Mucosa of rectum (tissue), 2 donors: Measurements from ENCODE around the gene VARS2.

ENCODE experiments used
- H3K27ac ChIP-seq, 2 donors: one replicate each; pipeline ENCODE4 v1.7.0; 2013; ENCODE audit warnings: inconsistent platforms in 2 of 2, low read depth in 2 of 2, low read length in 2 of 2
- H3K27me3 ChIP-seq, 2 donors: one replicate each; pipeline ENCODE4 v1.7.0; 2013; ENCODE audit warnings: low read length in 2 of 2; ENCODE audit not compliant: control insufficient read depth in 2 of 2, insufficient read depth in 2 of 2
- H3K36me3 ChIP-seq, 2 donors: one replicate each; pipeline ENCODE4 v1.7.0; 2013; ENCODE audit warnings: low read length in 2 of 2; ENCODE audit not compliant: control insufficient read depth in 2 of 2, insufficient read depth in 2 of 2
- H3K4me1 ChIP-seq, 2 donors: one replicate each; pipeline ENCODE4 v1.7.0; 2013; ENCODE audit warnings: low read length in 2 of 2, mild to moderate bottlenecking in 1 of 2; ENCODE audit not compliant: control insufficient read depth in 2 of 2, insufficient read depth in 2 of 2
- H3K4me3 ChIP-seq, 2 donors: one replicate each; pipeline ENCODE4 v1.7.0; 2013; ENCODE audit warnings: low read length in 2 of 2
- H3K9ac ChIP-seq, 2 donors: one replicate each; pipeline ENCODE4 v1.7.0; 2013; ENCODE audit warnings: low read length in 2 of 2, low read depth in 1 of 2, mild to moderate bottlenecking in 1 of 2
- H3K9me3 ChIP-seq, 2 donors: one replicate each; pipeline ENCODE4 v1.7.0; 2013; ENCODE audit warnings: low read length in 2 of 2; ENCODE audit not compliant: control insufficient read depth in 2 of 2
- donor health status: healthy.
- donor health status: Normal muscosa, but diverticular disease.

VARS2 gene

DNA sequence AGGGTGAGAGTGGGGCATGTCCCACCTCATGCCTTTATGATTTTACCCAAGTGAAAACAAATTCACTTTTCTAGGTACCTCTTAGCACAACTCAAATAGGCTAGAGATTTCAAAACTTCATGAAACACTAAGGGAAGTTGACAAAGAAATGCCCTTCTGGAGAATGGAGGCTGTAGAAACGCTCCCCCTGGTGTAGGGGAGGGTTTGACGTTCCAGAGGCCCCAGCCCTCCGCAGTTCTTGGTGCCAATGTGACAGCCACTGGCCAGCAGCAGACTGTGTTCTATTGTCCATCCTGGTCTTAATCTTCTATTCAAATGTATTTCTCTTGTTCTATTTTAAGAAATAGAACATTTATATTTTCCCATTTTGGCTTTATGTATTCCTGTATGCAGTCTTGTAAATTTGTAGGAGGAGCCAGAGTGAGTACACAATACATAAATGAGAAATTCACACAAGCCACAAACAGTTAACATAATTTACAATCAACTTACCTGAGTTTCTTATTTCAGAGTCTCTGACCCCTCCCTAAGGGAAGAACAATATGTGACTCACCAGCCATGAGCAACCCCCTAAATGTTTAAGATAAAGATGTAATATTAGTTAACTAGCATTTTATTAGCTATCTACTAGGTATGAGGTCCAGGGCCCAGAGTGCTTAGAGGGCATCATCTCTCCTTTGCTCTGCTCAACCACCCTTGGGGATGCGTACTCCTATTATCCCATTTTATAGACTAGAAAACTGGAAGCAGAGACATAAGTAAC, 60.6 kb downstream of the VARS2 start:
- Histone ChIP-seq H3K36me3 (no peaks in the 10 kb centered on the region), H3K4me3 (no peak overlapping the region), H3K4me1 (no peaks in the 10 kb centered on the region), H3K27me3 (peaks cover 0 to 8% of the 10 kb centered on the region in 2 donors), H3K27ac (no peak overlapping the region), H3K9ac (no peak overlapping the region), H3K9me3 (no peaks in the 10 kb centered on the region)
